Naive thymus-derived CD4-positive, alpha-beta T cell (primary cell): ENCODE data around the gene SAP130. TPM values are rescaled to one million over a fixed set of nuclear protein-coding genes. Genes with fewer than 3 reads are reported as not detected.
A peak's percentile ranks its signal among the peaks of the same experiment; 100 is the strongest.

Source experiments
- ATAC-seq: fragments of 150-1000 bp; cut with Tn5 transposase; 2 replicates; pipeline ENCODE4 v1.10.0; 2021; ENCODE audit warnings: mild to moderate bottlenecking, moderate library complexity
- CTCF ChIA-PET: fragments of 350-600 bp; sonication (Branson Sonifier 250); formaldehyde crosslinking; loops from one replicate; lab custom pipeline; 2021; ENCODE audit warnings: antibody characterized with exemption; lab: Charles Lee
- POLR2A ChIA-PET: fragments of 350-600 bp; sonication (Branson Sonifier 250); formaldehyde crosslinking; loops from one replicate; lab custom pipeline; 2021; ENCODE audit warnings: antibody characterized with exemption, inconsistent platforms; lab: Charles Lee
- DNase-seq, 9 donors: peaks; one replicate each; pipeline versions ENCODE4 v3.0.0 to v3.0.0-alpha.2; 2020 to 2022; ENCODE audit warnings: mixed read lengths in 1 of 9
- H3K27ac ChIP-seq: one replicate; pipeline ENCODE4 v1.7.0; 2013; ENCODE audit warnings: mild to moderate bottlenecking, low read depth, low read length, moderate library complexity
- H3K27me3 ChIP-seq, 2 donors: one replicate each; pipeline ENCODE4 v1.7.0; 2013; ENCODE audit warnings: low read length in 2 of 2, mild to moderate bottlenecking in 2 of 2, moderate library complexity in 2 of 2; ENCODE audit not compliant: control insufficient read depth in 2 of 2, insufficient read depth in 2 of 2
- H3K36me3 ChIP-seq, 3 experiments: 1 replicate in 2 of 3; 2 replicates in 1 of 3; pipeline ENCODE4 v1.7.0; 2013; ENCODE audit warnings: low read length in 3 of 3, mild to moderate bottlenecking in 3 of 3, moderate library complexity in 1 of 3; ENCODE audit not compliant: insufficient read depth in 3 of 3, control insufficient read depth in 2 of 3
- H3K4me1 ChIP-seq, 2 donors: one replicate each; pipeline ENCODE4 v1.7.0; 2013; ENCODE audit warnings: low read length in 2 of 2, mild to moderate bottlenecking in 2 of 2, moderate library complexity in 1 of 2; ENCODE audit not compliant: control insufficient read depth in 2 of 2, insufficient read depth in 2 of 2
- H3K4me3 ChIP-seq: 2 replicates; pipeline ENCODE4 v1.7.0; 2013; ENCODE audit warnings: mild to moderate bottlenecking, low read length
- H3K9me3 ChIP-seq, 3 experiments: 1 replicate in 2 of 3; 2 replicates in 1 of 3; pipeline ENCODE4 v1.7.0; 2013; ENCODE audit warnings: low read length in 3 of 3; ENCODE audit not compliant: control insufficient read depth in 2 of 3
- H3K27ac Mint-ChIP-seq, 9 donors: one replicate each; pipeline ENCODE4 v1.8.0; 2020 to 2022; ENCODE audit warnings: mixed read lengths in 9 of 9, mild to moderate bottlenecking in 8 of 9, moderate library complexity in 5 of 9, inconsistent platforms in 2 of 9
- H3K27me3 Mint-ChIP-seq, 5 donors: one replicate each; pipeline ENCODE4 v1.8.0; 2021 to 2022; ENCODE audit warnings: mixed read lengths in 5 of 5, mild to moderate bottlenecking in 1 of 5
- H3K36me3 Mint-ChIP-seq, 5 donors: one replicate each; pipeline ENCODE4 v1.8.0; 2020 to 2022; ENCODE audit warnings: mixed read lengths in 5 of 5, mild to moderate bottlenecking in 3 of 5, inconsistent platforms in 1 of 5
- H3K4me1 Mint-ChIP-seq, 7 donors: one replicate each; pipeline ENCODE4 v1.8.0; 2020 to 2022; ENCODE audit warnings: mixed read lengths in 7 of 7, mild to moderate bottlenecking in 3 of 7, inconsistent platforms in 1 of 7
- H3K4me3 Mint-ChIP-seq, 10 donors: one replicate each; pipeline ENCODE4 v1.8.0; 2020 to 2022; ENCODE audit warnings: mild to moderate bottlenecking in 10 of 10, mixed read lengths in 10 of 10, moderate library complexity in 6 of 10, inconsistent platforms in 2 of 10
- H3K9me3 Mint-ChIP-seq, 11 donors: one replicate each; pipeline ENCODE4 v1.8.0; 2020 to 2022; ENCODE audit warnings: mixed read lengths in 11 of 11, mild to moderate bottlenecking in 4 of 11, inconsistent platforms in 1 of 11, moderate library complexity in 1 of 11
- intact Hi-C, 2 donors: fragments of 100-400 bp; cut with micrococcal nuclease; formaldehyde crosslinking; loops; one replicate each; pipeline ENCODE4 v1.15.1; 2023
- polyA plus RNA-seq, 2 donors: library from polyadenylated mRNA; unstranded; fragments of 300-500 nt; fragmentation: Illumina TruSeq; gene quantifications; one replicate each; pipeline ENCODE4 v1.2.3, GENCODE V29; 2021
- total RNA-seq, 6 experiments: library from RNA in 5 of 6; stranded (reverse) in 5 of 6; gene quantifications; 1 replicate in 5 of 6; 2 replicates in 1 of 6; pipeline ENCODE4 v1.2.3 and lab custom pipeline; 2021 to 2026

The SAP130 gene
- total and polyA plus RNA-seq, 7 experiments from 2014 or later = 6.7 to 38.0 (median 30.7) TPM

GRCh38 chr2:128040166-128040771 is 12.4 kb upstream of the SAP130 start:
- peaks cover 8 to 70% (median 41%) of the 10 kb centered on the region in 11 donors for H3K9me3 Mint-ChIP-seq
- H3K4me1 Mint-ChIP-seq = no peaks in the 10 kb centered on the region
- H3K36me3 Mint-ChIP-seq = peaks cover 0 to 23% (median 0%) of the 10 kb centered on the region in 5 donors
- Histone ChIP-seq H3K36me3 (no peaks in the 10 kb centered on the region), H3K9me3 (peaks cover 16 to 39% (median 16%) of the 10 kb centered on the region in 3 experiments), H3K4me1 (no peaks in the 10 kb centered on the region), H3K4me3 (no peak overlapping the region), H3K27me3 (no peaks in the 10 kb centered on the region), H3K27ac (no peak overlapping the region)
- H3K27me3 Mint-ChIP-seq = peaks cover 11 to 27% (median 22%) of the 10 kb centered on the region in 5 donors
- ATAC-seq (no peak), DNase-seq (no peak)
- intact Hi-C loops = no loop called here
- ChIA-PET POLR2A (no interaction called here), CTCF (no interaction called here)
- H3K4me3 Mint-ChIP-seq = no peak overlapping the region
- no peak overlapping the region for H3K27ac Mint-ChIP-seq

- Mint-ChIP-seq H3K9me3 (peaks cover 8 to 71% (median 44%) of the 10 kb centered on the region in 11 donors), H3K4me3 (no peak overlapping the region), H3K36me3 (peaks cover 0 to 23% (median 0%) of the 10 kb centered on the region in 5 donors), H3K27me3 (peaks cover 11 to 27% (median 22%) of the 10 kb centered on the region in 5 donors), H3K4me1 (no peaks in the 10 kb centered on the region), H3K27ac (no peak overlapping the region)
- H3K9me3 ChIP-seq = peaks cover 16 to 39% (median 16%) of the 10 kb centered on the region in 3 experiments
- ATAC-seq (no peak), DNase-seq (no peak)
- ChIA-PET POLR2A (no interaction called here), CTCF (no interaction called here)
- no peak overlapping the region for H3K27ac ChIP-seq
- H3K27me3 ChIP-seq = no peaks in the 10 kb centered on the region
- intact Hi-C loops = no loop called here
- no peak overlapping the region for H3K4me3 ChIP-seq
- no peaks in the 10 kb centered on the region for H3K36me3 ChIP-seq
- H3K4me1 ChIP-seq = no peaks in the 10 kb centered on the region
These were observed 11.7 kb upstream of the SAP130 start for GRCh38 chr2:128039535-128039934.

DNA sequence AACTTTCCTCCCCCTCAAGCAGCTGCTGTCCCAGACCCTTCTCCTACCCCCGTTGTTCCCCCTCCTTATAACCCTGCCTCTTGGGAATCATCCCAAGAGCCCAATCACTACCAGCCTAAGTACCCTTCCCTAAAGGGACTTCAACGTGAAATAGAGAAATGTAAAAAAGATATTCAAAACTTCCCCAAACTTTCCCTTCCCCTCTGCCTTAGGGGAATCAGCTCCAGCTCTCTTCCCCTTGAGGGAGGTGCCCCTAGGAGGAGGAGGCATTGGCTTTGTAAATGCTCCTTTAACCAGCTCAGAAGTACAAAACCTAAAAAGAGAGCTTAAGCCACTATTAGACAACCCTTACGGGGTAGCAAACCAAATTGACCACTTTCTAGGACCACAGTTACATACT is 10.6 kb upstream of the SAP130 start:
- H3K9me3 Mint-ChIP-seq = peaks cover 8 to 67% (median 41%) of the 10 kb centered on the region in 11 donors
- ATAC-seq (no peak), DNase-seq (no peak)
- POLR2A ChIA-PET = no interaction called here
- no peak overlapping the region for H3K4me3 Mint-ChIP-seq
- intact Hi-C loops = no loop called here
- no peak overlapping the region for H3K4me3 ChIP-seq
- H3K4me1 ChIP-seq = no peaks in the 10 kb centered on the region
- peaks cover 0 to 23% (median 0%) of the 10 kb centered on the region in 5 donors for H3K36me3 Mint-ChIP-seq
- no peaks in the 10 kb centered on the region for H3K27me3 ChIP-seq
- H3K27me3 Mint-ChIP-seq = peaks cover 9 to 27% (median 22%) of the 10 kb centered on the region in 5 donors
- no peaks in the 10 kb centered on the region for H3K36me3 ChIP-seq
- H3K27ac Mint-ChIP-seq = no peak overlapping the region
- CTCF ChIA-PET = no interaction called here
- H3K9me3 ChIP-seq = peaks cover 16 to 36% (median 16%) of the 10 kb centered on the region in 3 experiments
- H3K4me1 Mint-ChIP-seq = no peaks in the 10 kb centered on the region
- no peak overlapping the region for H3K27ac ChIP-seq

- Histone ChIP-seq H3K27me3 (no peaks in the 10 kb centered on the region), H3K27ac (no peak overlapping the region), H3K36me3 (no peaks in the 10 kb centered on the region), H3K4me1 (no peaks in the 10 kb centered on the region), H3K9me3 (peaks cover 9 to 29% (median 16%) of the 10 kb centered on the region in 3 experiments), H3K4me3 (no peak overlapping the region)
- H3K4me3 Mint-ChIP-seq = no peak overlapping the region
- no peak overlapping the region for H3K27ac Mint-ChIP-seq
- no peaks in the 10 kb centered on the region for H3K4me1 Mint-ChIP-seq
- DNase-seq (no peak), ATAC-seq (no peak)
- intact Hi-C loops = no loop called here
- ChIA-PET POLR2A (no interaction called here), CTCF (no interaction called here)
- peaks cover 8 to 64% (median 34%) of the 10 kb centered on the region in 11 donors for H3K9me3 Mint-ChIP-seq
- H3K36me3 Mint-ChIP-seq = peaks cover 0 to 16% (median 0%) of the 10 kb centered on the region in 5 donors
- peaks cover 11 to 27% (median 22%) of the 10 kb centered on the region in 5 donors for H3K27me3 Mint-ChIP-seq
These were observed 9.8 kb upstream of the SAP130 start for GRCh38 chr2:128037649-128038048.

- CTCF ChIA-PET = no interaction called here
These were observed 9.1 kb upstream of the SAP130 start for GRCh38 chr2:128036748-128037607.

DNA sequence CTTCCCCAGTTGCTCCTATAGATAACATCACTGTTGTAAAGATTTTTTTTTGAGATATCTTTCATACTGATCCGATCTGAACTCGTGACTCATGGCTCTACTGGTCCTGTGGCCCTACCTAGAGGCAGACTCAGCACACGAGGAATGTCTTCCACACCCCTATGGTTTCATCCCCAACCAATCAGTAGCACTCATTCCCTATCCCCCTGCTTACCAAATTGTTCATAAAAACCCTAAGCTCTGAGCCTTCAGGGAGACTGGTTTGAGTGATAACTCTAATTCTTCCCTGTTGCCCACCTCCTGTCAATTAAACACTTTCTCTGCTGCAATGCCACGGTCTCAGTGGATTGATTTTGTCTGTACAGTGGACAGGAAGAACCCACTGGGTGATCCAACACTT is 4.2 kb upstream of the SAP130 start:
- Mint-ChIP-seq H3K27me3 (peaks cover 0 to 16% (median 0%) of the 10 kb centered on the region in 5 donors), H3K4me3 (no peak overlapping the region), H3K36me3 (peaks cover 0 to 8% (median 0%) of the 10 kb centered on the region in 5 donors), H3K4me1 (peaks cover 5 to 9% (median 9%) of the 10 kb centered on the region in 7 donors), H3K27ac (no peak overlapping the region), H3K9me3 (peaks cover 0 to 21% (median 12%) of the 10 kb centered on the region in 11 donors)
- no peak for ATAC-seq
- Histone ChIP-seq H3K27ac (no peak overlapping the region), H3K4me3 (no peak overlapping the region), H3K4me1 (peaks cover 0 to 6% of the 10 kb centered on the region in 2 donors), H3K9me3 (peaks cover 2 to 11% (median 7%) of the 10 kb centered on the region in 3 experiments), H3K36me3 (peaks cover 0 to 5% (median 0%) of the 10 kb centered on the region in 3 experiments), H3K27me3 (no peaks in the 10 kb centered on the region)
- DNase-seq = no peak
- intact Hi-C loops = no loop called here
- ChIA-PET POLR2A (no interaction called here), CTCF (no interaction called here)

More at GRCh38 chr2:128036748-128037607, 9.1 kb upstream of the SAP130 start:
- Mint-ChIP-seq H3K36me3 (peaks cover 0 to 13% (median 0%) of the 10 kb centered on the region in 5 donors), H3K4me3 (no peak overlapping the region), H3K27me3 (peaks cover 12 to 27% (median 22%) of the 10 kb centered on the region in 5 donors), H3K4me1 (no peaks in the 10 kb centered on the region), H3K27ac (peak overlapping the region in 1 of 9 donors; percentile 65), H3K9me3 (peaks cover 8 to 58% (median 34%) of the 10 kb centered on the region in 11 donors)
- Histone ChIP-seq H3K36me3 (no peaks in the 10 kb centered on the region), H3K4me3 (no peak overlapping the region), H3K27me3 (no peaks in the 10 kb centered on the region), H3K9me3 (peaks cover 8 to 27% (median 16%) of the 10 kb centered on the region in 3 experiments), H3K27ac (no peak overlapping the region), H3K4me1 (no peaks in the 10 kb centered on the region)
- POLR2A ChIA-PET = no interaction called here
- ATAC-seq (no peak), DNase-seq (no peak)
- intact Hi-C loops = no loop called here
